ENCODE data around the gene SCN5A.

SCN5A gene

DNA sequence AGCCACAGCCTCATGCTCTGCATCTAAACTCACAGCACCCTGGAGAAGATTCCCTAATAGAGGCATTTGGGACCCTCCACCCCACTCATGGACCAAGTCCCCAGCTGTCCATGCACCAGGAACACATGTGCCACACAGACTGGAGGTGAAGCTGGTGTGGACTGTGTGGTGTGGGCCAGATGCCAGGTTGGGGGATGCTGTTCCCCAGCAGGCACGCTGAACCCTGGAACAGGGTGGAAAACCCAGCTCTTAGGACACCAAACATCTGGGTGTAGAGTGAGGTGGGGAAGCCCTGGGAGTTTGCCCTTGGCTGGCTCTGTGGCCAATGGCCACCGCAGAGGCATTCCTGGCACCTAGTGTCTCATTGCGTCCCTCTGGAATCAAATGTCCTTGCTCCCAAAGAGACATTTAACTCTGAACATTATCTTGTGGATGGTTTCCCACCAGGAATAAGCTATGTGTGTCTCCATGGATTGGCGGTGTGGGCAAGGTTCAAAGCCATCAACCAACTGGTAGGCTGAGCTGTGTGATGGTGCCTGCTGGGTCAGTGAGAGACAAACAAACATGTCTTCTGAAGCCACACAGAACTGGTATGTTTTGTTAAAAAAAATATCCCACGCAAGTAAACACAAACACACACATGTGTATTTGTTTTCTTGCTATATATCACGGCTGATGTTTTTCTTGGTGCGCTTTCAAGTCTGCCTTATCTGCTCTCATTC lies 88.3 kb downstream of the SCN5A start:
- DNase-seq (ENCODE audit: low read depth in 3 of 3): no peak

DNA sequence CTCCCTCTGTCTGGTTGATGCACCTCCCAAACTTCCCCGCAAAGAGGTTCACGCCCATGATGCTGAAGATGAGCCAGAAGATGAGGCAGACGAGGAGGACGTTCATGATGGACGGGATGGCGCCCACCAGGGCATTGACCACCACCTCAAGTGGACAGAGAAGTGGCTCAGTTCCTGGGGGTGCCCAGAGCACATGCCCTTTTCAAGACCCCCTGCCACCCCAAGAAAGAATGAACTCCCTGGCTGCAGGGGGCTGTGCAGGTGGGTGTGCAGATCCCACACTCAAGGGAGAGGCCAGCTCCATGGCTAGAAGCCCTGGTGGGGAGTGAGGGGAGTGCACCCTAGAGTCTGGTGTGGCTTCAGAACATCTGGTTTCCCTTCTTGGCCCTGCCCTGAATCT lies 89.2 kb downstream of the SCN5A start:
- no peak for DNase-seq (ENCODE audit: low read depth in 3 of 3)

DNA sequence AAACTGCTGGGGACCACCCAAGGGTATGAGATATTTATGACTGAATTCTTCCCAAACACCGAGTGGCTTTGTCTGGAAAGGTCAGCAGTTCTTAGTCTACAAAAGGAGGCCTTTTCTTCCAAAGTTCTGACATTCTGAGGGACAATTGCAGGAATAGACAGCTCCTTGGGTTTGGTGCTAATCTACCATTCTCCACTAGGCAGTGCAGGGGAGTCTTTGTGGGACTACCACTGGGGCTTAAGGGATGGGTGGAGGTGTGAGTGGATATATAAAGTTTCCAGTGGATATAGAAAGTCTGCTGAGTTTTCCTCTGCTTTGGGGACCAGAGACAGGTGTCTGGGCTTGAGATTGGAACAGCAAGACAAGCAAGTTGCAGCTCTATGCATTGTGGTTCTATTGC lies 90.6 kb downstream of the SCN5A start:
- DNase-seq (ENCODE audit: low read depth in 3 of 3): no peak

DNA sequence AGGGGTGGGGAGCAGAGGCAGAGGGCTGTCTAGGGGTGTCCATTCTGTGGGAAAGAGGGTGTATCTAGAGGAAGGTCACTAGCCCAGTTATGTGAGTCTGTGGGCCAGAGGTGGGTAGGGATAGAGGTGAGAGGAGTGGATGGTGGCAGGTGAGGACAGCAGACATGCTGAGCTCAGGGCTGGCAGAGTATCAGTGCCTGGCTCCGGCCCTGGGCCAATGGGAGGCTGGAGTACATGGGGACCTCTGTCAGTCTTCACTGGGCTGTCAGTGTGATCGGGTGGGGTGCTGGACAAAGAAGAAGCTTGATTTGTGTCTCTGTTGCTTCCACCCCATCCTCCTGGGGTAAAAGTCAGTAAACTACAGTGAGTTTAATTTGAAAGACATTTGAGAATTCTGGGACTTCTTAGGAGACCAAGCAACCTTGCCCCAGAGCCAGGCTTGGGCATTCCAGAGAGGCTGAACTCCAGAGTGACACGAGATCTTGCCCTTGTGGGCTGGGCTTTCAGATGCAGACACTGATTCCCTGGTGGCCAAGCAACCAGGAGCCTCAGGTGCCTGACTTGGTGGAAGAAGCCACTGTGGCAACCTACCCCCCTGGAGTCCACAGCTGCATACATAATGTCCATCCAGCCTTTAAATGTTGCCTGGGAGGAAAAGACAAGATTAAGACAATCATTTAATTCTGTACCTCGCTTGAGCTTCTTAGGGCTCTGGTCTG lies 92.7 kb downstream of the SCN5A start:
- no peak for DNase-seq (ENCODE audit: low read depth in 3 of 3)

DNA sequence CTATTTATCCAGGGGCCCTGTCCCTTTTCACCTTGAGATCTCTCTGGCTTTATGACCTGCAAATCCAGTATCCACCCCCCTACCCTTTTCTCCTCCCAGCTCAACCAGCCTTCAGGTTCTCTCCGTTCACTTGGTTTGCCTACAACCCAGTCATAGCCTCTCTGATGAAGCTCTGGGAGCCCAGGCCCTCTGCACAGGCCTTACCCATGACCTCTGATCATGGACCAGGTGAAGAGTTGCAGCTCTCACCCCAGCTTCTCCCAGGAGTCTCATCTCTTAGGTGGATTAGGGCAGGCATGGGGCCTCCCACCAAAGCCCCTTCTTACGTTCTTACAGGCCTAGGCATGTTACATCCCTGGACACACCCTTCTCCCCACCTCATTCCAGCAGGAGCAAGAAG lies 93.6 kb downstream of the SCN5A start:
- DNase-seq (ENCODE audit: low read depth in 3 of 3): no peak

DNA sequence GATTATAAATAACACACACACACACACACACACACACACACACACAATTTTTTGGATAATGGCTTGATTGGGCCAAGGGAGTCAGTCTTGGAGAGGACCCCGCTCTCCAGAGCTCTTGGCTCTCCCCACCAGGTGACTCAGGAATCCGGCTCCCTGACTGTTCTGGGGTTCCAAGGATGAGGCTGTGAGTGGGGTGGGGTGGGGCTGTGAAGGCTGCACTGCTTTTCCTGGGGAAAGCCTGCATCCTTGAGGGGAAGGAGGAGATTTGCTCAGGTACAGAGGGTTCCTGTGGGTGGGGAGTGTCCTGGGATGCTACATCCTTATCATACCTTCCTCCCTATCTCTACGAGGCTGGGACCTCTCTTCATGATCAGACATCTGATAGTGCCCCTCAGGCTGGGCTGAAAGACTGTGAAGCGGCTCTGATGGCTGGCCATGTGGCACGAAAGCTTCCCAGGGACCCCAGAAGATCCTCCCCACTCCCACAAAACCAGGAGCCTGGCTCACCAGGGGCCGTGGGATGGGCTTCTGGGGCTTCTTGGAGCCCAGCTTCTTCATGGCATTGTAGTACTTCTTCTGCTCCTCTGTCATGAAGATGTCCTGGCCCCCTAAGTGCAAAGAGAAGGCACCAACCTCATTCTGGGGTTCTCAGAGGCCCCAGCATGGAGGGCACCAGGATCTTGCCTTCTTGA lies 94.2 kb downstream of the SCN5A start:
- no peak for DNase-seq (ENCODE audit: low read depth in 3 of 3)

DNA sequence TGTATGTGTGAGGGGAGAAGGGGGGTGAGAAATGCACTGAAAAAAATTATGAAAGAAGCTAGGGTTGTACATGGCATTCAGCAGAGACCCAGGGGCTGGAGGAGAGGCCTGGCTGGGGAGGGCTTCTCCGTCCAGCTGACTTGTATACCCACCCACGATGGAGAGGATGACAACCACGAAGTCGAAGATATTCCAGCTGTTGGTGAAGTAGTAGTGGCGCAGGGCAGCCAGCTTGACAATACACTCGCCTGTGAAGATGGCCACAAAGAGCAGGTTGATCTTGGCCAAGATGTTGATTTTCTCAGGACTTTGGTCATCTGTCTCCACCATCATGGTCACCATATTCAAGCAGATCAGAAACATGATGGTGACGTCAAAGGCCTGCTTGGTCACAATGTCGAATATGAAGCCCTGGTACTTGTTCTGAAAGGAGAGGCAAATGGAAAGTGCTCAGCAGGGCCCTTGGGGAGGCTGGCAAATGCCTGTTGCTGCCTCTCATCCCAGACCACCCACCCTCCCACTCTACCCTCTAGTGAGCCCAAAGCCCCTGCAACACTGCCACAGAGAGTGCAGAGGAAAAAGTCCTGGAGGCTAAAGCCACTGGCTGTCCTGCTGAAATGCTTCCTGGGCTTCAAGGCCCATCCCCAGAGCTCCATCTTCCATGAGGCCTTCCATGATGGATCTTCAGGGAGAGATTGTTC lies 95.2 kb downstream of the SCN5A start:
- no peak for DNase-seq (ENCODE audit: low read depth in 3 of 3)

DNA sequence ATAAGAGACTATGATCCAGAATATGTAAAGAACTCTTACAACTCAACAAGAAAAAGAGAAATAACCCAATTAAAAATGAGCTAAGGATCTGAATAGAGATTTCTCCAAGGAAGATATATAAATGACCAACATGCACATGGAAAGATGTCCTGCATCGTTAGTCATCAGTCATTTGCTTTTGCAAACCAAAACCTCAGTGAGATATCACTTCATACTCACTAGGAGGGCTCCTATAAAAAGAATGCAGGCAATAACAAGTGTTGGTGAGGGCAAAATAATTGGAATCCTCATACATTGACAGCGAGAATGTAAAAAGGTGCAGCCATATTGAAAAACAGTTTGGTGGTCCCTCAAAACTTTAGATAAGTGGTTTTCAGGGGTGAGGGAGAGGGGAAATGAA lies 96.4 kb downstream of the SCN5A start:
- no peak for DNase-seq (ENCODE audit: low read depth in 3 of 3)

DNA sequence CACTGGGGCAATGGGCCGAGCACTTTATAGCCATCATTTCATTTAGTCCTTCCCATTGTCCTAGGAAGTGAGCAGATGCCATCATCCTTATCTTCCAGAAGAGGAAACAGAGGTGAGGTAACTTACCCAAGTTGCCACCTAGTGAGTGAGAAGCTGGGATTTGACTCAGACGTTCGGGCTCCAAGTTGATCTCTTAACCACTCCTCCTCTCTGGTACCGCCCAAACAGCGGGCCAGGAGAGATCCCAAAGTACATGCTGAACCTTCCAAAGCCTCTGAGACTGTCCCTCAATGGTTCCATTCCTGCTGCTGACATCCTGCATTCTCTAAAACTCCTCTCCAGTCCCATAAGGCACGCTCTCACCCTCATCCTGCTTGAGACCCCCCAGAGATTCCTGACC lies 97.1 kb downstream of the SCN5A start:
- DNase-seq (ENCODE audit: low read depth in 3 of 3): no peak

DNA sequence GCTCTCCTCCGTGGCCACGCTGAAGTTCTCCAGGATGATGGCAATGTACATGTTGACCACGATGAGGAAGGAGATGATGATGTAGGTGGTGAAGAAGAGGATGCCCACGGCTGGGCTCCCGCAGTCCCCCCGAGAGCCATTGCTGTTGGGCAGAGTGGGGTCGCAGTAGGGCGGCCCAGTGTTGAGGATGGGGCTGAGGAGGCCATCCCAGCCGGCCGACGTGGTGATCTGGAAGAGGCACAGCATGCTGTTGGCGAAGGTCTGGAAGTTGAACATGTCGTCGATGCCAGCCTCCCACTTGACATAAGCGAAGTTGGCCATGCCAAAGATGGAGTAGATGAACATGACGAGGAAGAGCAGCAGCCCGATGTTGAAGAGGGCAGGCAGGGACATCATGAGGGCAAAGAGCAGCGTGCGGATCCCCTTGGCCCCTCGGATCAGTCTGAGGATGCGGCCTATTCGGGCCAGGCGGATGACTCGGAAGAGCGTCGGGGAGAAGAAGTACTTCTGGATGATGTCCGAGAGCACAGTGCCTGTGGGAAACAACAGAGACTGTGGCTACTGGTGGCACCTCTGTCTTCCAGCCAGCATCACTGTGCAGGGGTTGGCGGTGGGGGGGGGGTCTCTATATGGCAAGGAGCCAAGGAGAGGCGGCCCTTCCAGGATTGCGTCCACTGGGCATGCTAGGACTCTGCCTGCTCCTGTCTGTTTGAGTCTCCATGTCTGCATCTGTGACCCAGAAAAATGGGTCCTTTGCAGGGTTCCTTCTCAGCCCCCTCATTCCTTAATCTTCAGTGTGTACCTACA lies 98.3 kb downstream of the SCN5A start:
- no peak for DNase-seq (ENCODE audit: low read depth in 3 of 3)

DNA sequence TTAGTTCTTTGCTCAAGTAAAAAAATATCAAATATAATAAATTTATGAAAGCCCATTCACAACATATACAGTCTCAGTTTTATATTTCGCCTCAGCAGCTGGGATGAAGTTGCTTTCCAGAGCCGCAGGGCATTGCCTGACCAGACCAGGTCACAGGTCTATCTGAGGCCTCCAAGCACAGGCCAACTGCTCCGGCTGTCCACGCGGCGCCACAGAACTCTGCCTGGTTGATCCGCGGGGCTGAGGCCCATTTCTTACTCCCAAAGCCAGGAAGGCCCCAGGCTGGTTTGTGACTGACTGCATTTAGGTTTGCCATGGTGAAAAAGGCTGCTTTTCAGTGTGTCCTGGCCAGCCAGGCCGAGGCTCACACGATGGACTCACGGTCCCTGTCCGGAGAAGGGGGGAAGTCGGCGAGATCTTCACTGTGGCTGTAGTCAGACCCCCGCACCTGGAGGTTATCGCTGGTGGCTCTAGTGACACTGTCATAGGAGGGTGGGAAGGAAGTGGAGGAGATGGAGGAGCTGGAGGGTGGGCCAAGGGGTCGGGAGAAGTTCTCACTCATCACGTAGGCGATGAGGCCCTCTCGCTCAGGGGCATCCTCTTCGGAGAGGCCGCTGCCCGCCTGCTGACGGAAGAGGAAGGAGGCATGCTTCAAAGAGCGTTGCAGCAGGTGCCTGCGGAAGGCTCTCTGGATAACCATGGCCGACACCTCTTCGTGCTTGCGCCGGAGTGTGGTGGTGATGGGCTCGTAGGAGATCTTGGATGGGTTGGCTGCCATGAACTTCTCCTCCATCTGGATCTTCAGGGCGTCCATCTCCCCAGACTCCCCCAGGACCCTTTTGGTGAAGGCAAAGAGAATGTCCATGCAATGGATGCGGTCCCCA lies 99.3 kb downstream of the SCN5A start:
- no peak for DNase-seq (ENCODE audit: low read depth in 3 of 3)

DNA sequence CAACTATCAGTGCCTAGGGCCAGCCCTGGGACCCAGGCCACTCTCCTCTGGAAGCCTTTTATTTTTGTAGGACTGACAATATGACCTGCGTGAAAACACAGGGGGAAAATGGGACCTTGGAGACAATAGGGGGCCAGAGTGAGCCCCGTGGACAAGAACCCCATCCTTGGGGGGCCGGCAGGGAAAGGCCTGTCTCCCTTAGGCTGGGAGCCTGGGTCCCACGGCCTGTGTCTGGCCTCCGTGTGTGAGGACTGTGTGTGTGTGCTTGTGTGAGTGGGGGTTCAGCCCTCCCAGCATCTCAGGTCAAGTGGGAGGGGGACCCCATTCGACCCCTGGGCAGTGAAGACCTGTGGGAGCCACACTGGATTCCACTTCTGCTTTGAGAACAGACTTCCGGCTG lies 100.0 kb downstream of the SCN5A start:
- no peak for DNase-seq (ENCODE audit: low read depth in 3 of 3)

DNA sequence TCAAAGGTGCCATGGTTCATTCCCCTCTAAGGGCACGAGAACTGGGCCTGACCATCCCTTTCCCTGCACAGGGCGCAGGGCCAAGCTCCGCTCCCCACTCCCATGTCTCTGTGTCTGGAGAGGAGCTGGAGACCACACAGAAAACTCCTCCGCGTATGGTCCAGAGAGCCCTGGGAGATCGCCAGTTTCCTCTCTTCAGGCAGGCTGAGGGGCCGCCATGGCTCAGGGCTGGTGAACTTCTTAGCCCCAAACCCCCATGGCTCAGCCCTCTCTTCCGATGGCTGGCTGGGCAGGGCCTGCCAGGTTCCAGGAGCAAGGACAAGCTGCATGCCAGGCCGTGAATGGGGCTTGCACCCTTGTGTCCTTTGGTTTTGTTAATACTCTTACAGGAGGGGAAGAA lies 100.4 kb downstream of the SCN5A start:
- no peak for DNase-seq (ENCODE audit: low read depth in 3 of 3)

DNA sequence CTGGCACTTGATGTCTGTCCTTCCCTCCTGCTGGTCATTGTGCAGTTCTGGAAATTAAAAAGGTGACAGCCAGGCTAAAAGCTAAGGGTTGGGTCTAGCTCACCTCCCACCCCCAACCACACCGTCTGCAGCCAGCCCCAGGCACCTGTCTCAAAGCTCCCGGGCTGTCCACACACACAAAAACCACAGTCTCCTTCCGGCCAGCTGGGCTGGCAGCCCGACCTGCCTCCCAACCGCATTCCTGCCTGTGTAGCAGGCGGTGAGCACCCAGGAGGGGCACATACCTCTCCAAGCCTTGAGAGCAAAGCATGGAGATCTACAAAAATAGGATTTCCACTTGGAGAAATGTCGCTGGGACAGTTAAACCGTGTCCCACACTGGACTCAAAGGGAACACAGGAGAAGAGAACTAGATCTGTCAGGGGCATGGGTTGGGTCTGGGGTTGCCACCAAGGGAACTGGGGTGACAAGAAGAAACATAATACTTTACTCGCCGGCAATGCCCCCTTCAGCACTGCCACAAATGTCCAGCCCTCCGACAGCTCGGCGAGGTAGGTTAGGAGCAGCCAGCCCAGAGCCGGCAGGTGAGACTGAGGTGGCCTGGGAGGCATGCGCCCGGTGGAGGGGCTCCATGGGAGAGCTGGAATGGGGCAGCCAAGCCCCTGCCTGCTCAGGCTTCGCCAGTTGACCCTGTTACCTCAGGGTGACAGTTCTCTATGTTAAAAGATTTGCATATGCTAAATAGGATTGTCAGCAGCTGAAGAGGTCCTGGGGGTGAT lies 101.1 kb downstream of the SCN5A start:
- no peak for DNase-seq (ENCODE audit: low read depth in 3 of 3)

DNA sequence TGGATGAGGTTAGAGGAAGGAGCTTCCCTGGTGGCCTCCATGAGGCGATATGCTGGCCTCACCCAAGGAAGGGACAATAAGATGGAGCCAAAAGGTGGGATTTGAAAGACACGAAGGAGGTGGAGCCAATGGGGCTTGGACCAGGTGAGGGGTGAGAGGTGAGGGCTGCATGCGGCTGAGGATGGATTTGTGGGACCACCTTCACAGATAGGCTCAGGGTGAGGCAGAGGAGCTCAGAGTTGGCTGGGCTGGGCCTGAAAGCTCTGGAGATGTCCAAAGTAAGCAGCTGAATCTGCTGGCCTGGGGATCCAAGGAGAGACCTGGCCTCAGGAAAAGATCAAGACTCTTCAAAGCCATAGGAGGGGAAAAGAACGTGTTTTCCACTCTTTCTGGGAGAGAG lies 103.5 kb downstream of the SCN5A start:
- no peak for DNase-seq (ENCODE audit: low read depth in 3 of 3)

DNA sequence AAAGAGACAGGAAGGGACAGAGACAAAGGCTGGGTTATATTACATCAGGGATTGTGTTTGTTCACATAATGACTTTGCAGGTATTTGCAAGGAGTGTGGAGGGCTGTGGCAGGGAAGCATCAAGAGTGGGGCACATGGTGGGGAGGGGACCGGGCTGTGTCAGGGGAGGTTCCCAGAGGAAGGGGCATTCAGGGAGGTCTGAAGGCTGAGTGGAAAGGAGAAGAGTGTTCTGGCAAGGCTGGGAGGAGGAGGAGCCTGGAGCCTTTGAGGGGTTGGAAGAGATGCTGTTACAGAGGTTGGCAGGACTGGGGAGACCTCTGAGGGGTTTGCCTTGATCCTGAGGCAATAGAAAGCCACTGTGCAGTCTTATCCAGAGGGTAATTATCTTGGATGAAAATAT lies 103.9 kb downstream of the SCN5A start:
- DNase-seq (ENCODE audit: low read depth in 3 of 3): no peak

DNA sequence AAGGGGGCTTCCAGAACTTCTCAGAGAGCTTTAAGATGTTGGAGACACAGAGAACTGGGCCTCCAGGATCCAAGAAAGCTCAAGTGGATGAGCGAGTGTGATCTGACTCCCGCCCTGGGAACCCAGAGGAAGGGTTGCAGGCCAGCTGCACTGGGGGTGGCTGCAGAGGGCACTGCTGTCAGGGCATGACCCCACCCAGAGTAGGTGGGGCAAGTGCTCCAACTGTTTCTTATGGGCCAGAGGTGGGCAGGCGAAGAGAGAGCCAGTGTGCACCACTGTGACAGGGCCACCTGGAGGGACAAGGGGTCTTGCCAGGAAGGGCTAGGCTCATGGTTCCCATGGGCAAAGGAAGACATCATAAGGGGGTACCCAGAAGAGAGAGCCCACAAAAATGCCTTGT lies 104.6 kb downstream of the SCN5A start:
- no peak for DNase-seq (ENCODE audit: low read depth in 3 of 3)

DNA sequence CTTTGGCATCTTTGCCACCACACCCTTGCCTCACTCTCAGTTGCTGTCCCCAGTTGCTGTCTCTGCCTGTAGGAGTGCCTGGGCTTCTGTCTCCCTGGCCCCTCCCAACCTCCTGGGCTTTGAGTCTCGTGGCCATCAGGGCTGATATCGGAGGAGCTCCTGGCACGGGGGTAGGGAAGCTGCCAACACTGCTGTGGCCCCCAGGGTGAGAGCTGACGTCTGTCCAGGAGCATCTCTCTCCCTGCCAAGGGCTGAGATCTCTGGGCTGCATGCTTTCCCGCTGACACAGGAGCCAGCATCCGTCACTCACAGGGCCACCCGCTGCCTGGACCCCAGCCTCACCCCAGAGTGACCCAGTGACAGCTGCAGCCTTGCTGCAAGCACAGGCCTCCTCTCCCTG lies 105.9 kb downstream of the SCN5A start:
- no peak for DNase-seq (ENCODE audit: low read depth in 3 of 3)

DNA sequence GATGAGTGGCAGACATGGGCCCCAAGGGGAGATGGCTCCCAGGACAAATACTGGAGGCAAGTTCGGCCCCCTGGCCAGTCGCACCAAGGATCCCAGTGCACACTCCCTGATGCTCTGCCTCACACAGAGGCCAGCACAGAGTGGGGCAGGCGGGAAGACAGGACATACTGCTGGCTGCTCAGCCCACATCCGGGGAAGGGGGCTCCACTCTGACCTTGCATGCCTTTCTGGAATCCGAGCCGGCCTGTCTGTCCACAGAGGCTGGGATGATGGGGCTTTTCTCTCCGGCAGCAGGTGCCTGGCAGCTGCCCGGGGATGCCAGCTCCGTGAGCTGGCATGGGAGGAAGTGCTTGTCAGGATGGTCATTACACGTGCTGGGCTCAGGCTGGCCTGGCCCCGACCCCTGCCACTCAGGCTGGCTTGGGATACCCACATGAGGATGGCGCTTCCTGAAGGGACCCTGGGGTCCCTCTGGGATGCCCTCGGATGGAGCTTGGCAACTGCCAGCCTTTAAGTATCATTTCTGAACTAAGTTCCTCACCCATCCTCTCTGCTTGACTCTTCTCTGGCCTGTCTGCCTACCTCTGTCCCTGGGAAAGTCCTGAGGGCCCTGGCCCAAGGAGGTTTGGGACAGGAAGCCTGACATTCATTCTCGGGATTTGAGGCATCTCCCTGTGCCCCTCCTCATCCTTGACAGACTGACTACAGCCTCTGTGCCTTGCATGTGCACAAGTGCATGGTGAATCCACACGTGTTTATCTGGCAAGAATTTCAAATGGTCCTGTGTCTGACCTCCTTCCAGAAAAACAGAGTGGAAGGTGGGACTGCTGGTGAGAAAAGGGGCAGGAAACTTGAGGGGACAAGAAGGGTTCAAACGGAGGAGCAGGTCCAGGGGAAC lies 106.8 kb downstream of the SCN5A start:
- DNase-seq (ENCODE audit: low read depth in 3 of 3): no peak
